Pancreas (tissue), 10 donors: ENCODE data around the gene IFIH1. TPM values are rescaled to one million over a fixed set of nuclear protein-coding genes. Genes with fewer than 3 reads are reported as not detected.

Experiments used
- ATAC-seq, 4 donors: fragments of 200-7000 bp; cut with Tn5 transposase; one replicate each; pipeline versions ENCODE4 v1.8.0 to v1.9.1; 2020; ENCODE audit warnings: mild to moderate bottlenecking in 4 of 4, moderate library complexity in 4 of 4
- DNase-seq, 6 donors: peaks; one replicate each; pipeline ENCODE4 v3.0.0-alpha.2; 2020
- FAIRE-seq: peaks from 2 replicates; lab custom pipeline; 2012; peaks lifted over from hg19 to GRCh38; lab: Jason Lieb, UNC
- H3K27ac ChIP-seq, 4 donors: fragments of 200-600 bp; sonication (generic); 1 replicate in 3 of 4; 2 replicates in 1 of 4; pipeline versions ENCODE4 v1.5.0 to v1.8.0; 2020
- H3K27me3 ChIP-seq, 4 donors: fragments of 200-600 bp; one replicate each; pipeline ENCODE4 v1.8.0; 2021
- H3K36me3 ChIP-seq, 3 donors: fragments of 200-600 bp; sonication (generic) in 1 of 3; one replicate each; pipeline versions ENCODE4 v1.5.0 to v1.8.0; 2020 to 2021
- H3K4me1 ChIP-seq, 3 donors: fragments of 200-600 bp; one replicate each; pipeline ENCODE4 v1.8.0; 2021
- H3K4me3 ChIP-seq, 4 donors: fragments of 200-600 bp; sonication (generic) in 2 of 4; one replicate each; pipeline versions ENCODE4 v1.5.0 to v1.8.0; 2020 to 2021
- H3K9me3 ChIP-seq, 4 donors: fragments of 200-600 bp; one replicate each; pipeline ENCODE4 v1.8.0; 2021
- WGBS, 2 donors: extraction: QIAGEN DNeasy Blood & Tissue Kit; methylation state at CpG; one replicate each; pipeline ENCODE4 v1.1.7; 2013; 5-methylcytosine and 5-hydroxymethylcytosine counted together
- intact Hi-C, 3 donors: fragments of 100-400 bp; cut with DNase I; formaldehyde crosslinking; loops; one replicate each; pipeline versions ENCODE4 v1.11.1 to v1.14.2; 2022
- polyA plus RNA-seq, 2 donors: library from polyadenylated mRNA; stranded (reverse); fragments of 200-250 nt; gene quantifications; one replicate each; pipeline ENCODE4 v1.2.3, GENCODE V29; 2013
- total RNA-seq, 6 donors: library from RNA; stranded (reverse); fragmentation: NEBNext Ultra II Directional in 4 of 6; extraction: Animal tissue kit (Norgen Biotek cat#: 25700) in 4 of 6; gene quantifications; one replicate each; pipeline versions ENCODE4 v1.2.1 to v1.2.4, GENCODE V29; 2021 to 2023
- TF ChIP-seq, protein P1 (sequence below), 4 donors: fragments of 200-600 bp; sonication (generic) in 3 of 4; IDR thresholded peaks; one replicate each; pipeline versions ENCODE4 v1.5.0 to v1.8.0; 2021; ENCODE audit warnings: antibody characterized with exemption in 4 of 4
- donor health status: healthy with polysubstance abuse.
- donor health status: DM: no; HTN: no; CAD: no; lungs with moderate emphysema.
- donor health status: DM: no; HTN: no; CAD: no.
- donor health status: control.
- donor health status: control.
- donor health status: Bipolar disorder and iron deficiency.
- donor health status: DM: yes; HTN: yes; CAD: no.
- donor health status: DM: no; HTN: no; CAD: no.
- donor health status: DM: no; HTN: no; CAD: no.
- donor health status: DM: yes; HTN: yes; CAD: no.

IFIH1 gene
- total and polyA plus RNA-seq, 8 donors, result 5.7 to 19.5 (median 7.3) TPM

DNA sequence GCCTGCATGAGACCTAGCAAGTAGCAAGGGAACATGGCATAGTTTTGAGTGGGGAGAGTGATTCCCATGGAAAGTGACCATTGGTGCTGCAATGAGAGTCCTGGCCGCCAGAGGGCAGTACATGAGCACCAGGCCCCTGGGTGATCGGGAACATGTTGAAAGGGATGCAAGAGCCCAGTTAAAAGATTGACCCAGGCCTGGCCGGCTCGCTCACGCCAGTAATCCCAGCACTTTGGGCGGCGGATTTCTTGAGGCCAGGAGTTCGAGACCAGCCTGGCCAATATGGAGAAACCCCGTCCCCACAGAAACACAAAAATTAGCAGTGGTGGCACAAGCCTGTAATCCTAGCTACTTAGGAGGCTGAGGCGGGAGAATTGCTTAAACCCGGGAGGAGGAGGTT lies 97.4 kb downstream of the IFIH1 start:
- intact Hi-C loops, result loop anchor here in 1 of 3 donors (5.0 kb wide), 1 partner anchor 76 kb away; no protein-coding TSS in a partner anchor
- H3K27ac ChIP-seq, result no peak overlapping the region

DNA sequence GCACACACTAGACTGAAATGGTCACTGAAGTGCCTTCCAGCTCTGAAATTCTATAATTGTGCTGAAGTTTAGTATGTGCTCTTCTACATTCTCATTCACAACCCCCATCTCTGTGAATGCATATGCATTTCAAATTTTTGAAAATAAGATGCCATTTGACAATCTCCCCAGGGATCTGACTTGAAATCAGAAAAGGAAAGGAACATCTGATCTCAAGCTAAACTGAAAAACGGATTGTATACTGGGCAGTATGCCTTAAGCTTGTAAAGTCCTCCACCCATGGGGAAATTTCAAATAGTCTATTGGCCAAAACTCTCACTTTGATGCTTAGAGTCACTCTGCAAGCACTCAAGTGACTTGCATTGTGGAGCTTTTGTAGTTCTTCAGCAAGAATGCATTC lies 98.1 kb downstream of the IFIH1 start:
- H3K9me3 ChIP-seq, result no peaks in the 10 kb centered on the region
- DNase-seq, result no peak
- intact Hi-C loops, result loop anchor here in 1 of 3 donors (5.0 kb wide), 1 partner anchor 77 kb away; no protein-coding TSS in a partner anchor
- TF ChIP-seq, protein P1, sequence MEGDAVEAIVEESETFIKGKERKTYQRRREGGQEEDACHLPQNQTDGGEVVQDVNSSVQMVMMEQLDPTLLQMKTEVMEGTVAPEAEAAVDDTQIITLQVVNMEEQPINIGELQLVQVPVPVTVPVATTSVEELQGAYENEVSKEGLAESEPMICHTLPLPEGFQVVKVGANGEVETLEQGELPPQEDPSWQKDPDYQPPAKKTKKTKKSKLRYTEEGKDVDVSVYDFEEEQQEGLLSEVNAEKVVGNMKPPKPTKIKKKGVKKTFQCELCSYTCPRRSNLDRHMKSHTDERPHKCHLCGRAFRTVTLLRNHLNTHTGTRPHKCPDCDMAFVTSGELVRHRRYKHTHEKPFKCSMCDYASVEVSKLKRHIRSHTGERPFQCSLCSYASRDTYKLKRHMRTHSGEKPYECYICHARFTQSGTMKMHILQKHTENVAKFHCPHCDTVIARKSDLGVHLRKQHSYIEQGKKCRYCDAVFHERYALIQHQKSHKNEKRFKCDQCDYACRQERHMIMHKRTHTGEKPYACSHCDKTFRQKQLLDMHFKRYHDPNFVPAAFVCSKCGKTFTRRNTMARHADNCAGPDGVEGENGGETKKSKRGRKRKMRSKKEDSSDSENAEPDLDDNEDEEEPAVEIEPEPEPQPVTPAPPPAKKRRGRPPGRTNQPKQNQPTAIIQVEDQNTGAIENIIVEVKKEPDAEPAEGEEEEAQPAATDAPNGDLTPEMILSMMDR (IDR thresholded peaks at IDR 0.05), result no peak
- no peaks in the 10 kb centered on the region for H3K4me1 ChIP-seq
- H3K27me3 ChIP-seq, result no peaks in the 10 kb centered on the region
- no peak for ATAC-seq
- 60 to 62% methylated on average over 1 of the region's 1 CpG for WGBS, 2 donors
- H3K4me3 ChIP-seq, result no peak overlapping the region
- H3K36me3 ChIP-seq, result no peaks in the 10 kb centered on the region
- H3K27ac ChIP-seq, result no peak overlapping the region
- FAIRE-seq, result no peak

More for the DNA sequence above, 97.4 kb downstream of the IFIH1 start:
- Histone ChIP-seq H3K27me3 (no peaks in the 10 kb centered on the region), H3K9me3 (no peaks in the 10 kb centered on the region), H3K4me1 (no peaks in the 10 kb centered on the region), H3K4me3 (no peak overlapping the region), H3K36me3 (no peaks in the 10 kb centered on the region)
- 31 to 33% methylated on average over 11 of the region's 11 CpGs for WGBS, 2 donors
- peak; percentile 84 to 99 (median 96) for ATAC-seq
- FAIRE-seq, result no peak
- TF ChIP-seq, protein P1 (IDR thresholded peaks at IDR 0.05), result peak; percentile 72 to 84 (median 78)
- DNase-seq, result peak; percentile 30 to 88 (median 70)

DNA sequence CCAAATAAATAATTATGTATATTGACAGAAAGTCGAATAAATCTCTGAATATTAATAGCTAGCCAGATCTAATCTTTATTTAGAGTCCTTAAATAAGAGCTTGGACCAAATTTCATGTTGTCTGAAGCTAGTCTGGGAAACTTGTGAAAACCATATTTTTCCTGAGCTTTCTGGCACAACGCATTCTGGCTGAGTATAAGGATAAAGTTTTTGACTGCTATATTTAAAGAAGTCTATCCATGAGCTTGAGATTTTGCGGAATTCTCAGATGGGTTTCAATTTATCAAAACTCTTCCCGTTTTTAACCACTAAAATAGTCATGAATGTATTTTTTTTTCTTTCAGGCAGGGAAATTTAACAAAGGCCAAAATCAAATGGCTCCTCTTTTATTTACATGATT lies 99.1 kb downstream of the IFIH1 start:
- Histone ChIP-seq H3K36me3 (no peaks in the 10 kb centered on the region), H3K9me3 (no peaks in the 10 kb centered on the region), H3K4me1 (no peaks in the 10 kb centered on the region), H3K27ac (no peak overlapping the region), H3K4me3 (no peak overlapping the region), H3K27me3 (no peaks in the 10 kb centered on the region)
- FAIRE-seq, result no peak
- intact Hi-C loops, result no loop called here
- WGBS, 2 donors, result 62 to 70% methylated on average over 4 of the region's 4 CpGs
- DNase-seq, result no peak
- no peak for ATAC-seq
- TF ChIP-seq, protein P1 (IDR thresholded peaks at IDR 0.05), result no peak

DNA sequence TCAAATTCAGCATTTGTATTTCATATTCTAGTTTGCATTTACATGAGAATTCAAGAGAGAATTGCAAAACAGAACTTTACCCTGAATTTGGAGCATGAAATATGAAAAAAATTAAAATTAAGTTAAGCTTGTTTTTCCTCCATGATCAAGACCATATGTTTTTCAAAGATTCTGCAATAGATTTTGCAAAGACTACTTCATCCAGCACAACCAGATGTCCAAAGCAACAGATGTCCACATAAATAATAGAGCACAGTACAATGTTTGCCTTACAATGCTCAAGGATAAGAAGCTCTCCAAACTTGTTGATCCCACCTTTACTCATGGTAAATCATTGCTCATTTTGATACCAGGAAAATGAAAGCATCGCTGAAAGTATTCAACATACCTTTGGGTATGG lies 100.9 kb downstream of the IFIH1 start:
- FAIRE-seq (no peak), DNase-seq (no peak), ATAC-seq (no peak)
- H3K4me3 ChIP-seq, result no peak overlapping the region
- intact Hi-C loops, result no loop called here
- H3K36me3 ChIP-seq, result no peaks in the 10 kb centered on the region
- H3K9me3 ChIP-seq, result no peaks in the 10 kb centered on the region
- TF ChIP-seq, protein P1 (IDR thresholded peaks at IDR 0.05), result no peak
- no peak overlapping the region for H3K27ac ChIP-seq
- no peaks in the 10 kb centered on the region for H3K27me3 ChIP-seq
- WGBS, 2 donors, result 76 to 79% methylated on average over 1 of the region's 1 CpG
- H3K4me1 ChIP-seq, result no peaks in the 10 kb centered on the region

Other genes starting within 250 kb of the IFIH1 start
- 1 to 10 TPM in 5 of 6 donors, under 1 TPM in 1; 0.98 to 3.4 (median 2.4) TPM for gene DPP4, start 244.5 kb downstream of the IFIH1 start, total RNA-seq
- gene DPP4, start 244.5 kb downstream of the IFIH1 start, polyA plus RNA-seq, result 1 to 10 TPM; 1.3 to 6.4 TPM
- 1,000 to 10,000 TPM in 1 of 6 donors, 100 to 1,000 TPM in 4, 10 to 100 TPM in 1; 92.8 to 1,775 (median 244) TPM for gene GCG, start 166.4 kb downstream of the IFIH1 start, total RNA-seq
- gene GCG, start 166.4 kb downstream of the IFIH1 start, polyA plus RNA-seq, result 1,000 to 10,000 TPM; 1,874 to 9,451 TPM
- gene FAP, start 75.2 kb downstream of the IFIH1 start, total RNA-seq, result 10 to 100 TPM in 2 of 6 donors, 1 to 10 TPM in 3, under 1 TPM in 1; 0.98 to 17.0 (median 3.1) TPM
- gene FAP, start 75.2 kb downstream of the IFIH1 start, polyA plus RNA-seq, result 10 to 100 TPM; 11.9 to 38.1 TPM
- gene GCA, start 25.4 kb upstream of the IFIH1 start, total RNA-seq, result 10 to 100 TPM; 13.5 to 27.0 (median 16.1) TPM
- 10 to 100 TPM; 11.3 to 18.1 TPM for gene GCA, start 25.4 kb upstream of the IFIH1 start, polyA plus RNA-seq